ENCODE measurements around the gene PPP1R13B.

Gene PPP1R13B

DNA sequence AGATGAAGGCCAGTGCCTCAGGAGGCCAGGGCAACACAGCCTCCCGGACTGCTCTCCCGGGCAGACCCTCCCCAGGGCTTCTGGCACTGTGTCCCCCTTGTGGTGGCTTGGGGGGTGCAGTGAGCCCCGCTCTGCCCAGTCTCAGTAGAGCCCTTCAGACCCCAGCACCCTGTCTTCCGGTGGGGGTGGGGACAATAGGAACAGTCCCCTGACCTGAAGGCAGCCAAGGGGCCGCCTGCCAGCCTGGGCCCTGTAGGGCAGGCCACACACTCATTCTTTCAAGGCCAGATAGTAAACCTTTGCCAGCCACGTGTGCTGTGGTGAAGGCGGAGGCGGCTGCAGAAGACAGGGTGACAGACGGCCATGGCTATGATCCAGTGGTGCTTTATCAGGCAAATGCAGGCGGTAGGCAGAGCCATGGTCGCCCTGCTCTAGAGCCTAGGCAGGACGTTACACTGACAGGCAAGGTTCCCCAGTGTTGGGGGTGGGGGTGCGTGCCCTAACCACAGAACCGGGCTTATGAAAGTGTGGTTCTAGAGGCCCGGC lies 116.8 kb downstream of the PPP1R13B start:
- no peak for DNase-seq (ENCODE audit: low read depth in 2 of 2)

GRCh38 chr14:103729496-103730448 lies 117.6 kb downstream of the PPP1R13B start:
- no peak for DNase-seq (ENCODE audit: low read depth in 2 of 2)

DNA sequence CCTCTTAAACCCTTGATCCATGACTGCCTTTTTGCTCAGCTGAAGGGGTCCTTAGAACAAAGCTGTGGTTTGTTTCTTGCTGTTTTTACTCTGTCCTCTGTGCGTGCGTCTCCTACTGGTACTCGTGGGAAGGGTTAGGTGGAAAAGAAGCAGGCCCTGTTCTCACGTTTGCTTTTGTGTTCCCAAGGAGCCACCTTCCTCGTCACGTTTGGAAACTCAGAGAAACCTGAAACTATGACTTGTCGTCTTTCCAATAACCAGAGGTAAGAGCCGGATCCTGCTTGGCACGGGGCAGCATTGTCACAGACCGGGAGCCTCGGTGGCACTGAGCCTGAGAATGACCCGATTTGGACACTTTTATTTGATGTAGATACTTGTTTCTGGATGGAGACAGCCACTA lies 118.7 kb downstream of the PPP1R13B start:
- DNase-seq (ENCODE audit: low read depth in 2 of 2) = no peak

- no peak for DNase-seq (ENCODE audit: low read depth in 2 of 2)
Observed at GRCh38 chr14:103728141-103728540, 119.2 kb downstream of the PPP1R13B start.

DNA sequence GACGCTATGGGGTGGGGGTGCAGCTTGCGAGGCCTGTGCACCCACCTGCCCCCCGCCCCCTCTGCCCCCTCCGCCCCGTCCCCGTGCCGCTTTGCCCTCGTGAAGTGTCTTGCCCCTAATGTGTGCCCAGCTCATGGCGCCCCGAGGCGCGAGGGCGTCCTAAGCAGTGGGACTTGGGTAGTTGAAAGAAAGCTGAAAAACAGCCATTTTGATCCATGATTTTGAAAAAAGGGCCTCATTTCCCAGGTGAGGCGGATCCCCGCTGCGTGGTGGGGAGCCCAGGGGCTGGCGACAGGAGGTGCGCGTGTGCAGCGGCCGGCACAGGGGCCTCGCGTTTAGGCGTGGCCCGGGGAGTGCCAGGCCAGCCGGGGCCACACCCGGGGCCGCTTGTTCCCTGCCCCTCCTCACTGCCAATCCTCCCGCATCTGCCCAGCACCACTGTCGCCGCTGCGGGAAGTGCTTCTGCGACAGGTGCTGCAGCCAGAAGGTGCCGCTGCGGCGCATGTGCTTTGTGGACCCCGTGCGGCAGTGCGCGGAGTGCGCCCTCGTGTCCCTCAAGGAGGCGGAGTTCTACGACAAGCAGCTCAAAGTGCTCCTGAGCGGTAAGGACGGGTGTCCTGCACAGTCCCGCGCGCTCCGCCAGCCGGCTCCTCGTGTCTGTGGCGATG lies 119.9 kb downstream of the PPP1R13B start:
- no peak for DNase-seq (ENCODE audit: low read depth in 2 of 2)

GRCh38 chr14:103726474-103726873 lies 120.9 kb downstream of the PPP1R13B start:
- no peak for DNase-seq (ENCODE audit: low read depth in 2 of 2)

DNA sequence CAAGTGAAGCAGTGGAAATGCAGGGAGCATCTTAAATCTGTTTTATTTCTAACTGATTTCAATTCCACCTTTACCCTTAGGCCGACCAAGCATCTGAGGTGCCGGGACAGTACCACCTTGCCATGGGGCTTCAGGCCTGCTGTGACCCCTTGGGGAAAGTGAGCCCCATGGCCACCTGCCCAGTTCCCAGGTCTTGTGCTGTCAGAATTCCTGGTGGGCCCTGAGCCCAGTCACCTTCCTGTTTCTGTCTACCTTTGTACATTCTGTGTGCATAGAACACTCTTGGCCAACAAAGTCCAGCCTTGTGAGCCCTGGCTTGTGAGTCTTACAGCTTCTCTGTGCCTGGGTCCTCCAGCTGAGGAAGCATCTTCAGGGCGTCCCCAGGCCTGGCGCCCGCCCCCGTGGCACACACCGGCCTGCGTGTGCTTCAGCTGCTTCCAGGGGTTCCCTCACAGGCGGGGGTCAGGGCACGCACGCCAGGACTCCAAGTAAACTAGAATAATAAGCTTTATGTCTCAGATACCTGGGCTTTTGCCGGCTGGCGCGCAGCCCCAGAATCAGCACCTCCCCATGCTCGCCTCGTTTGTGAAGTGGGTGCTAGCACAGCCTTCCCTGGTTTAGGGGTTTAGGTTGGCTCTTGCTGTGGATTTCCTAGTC lies 121.5 kb downstream of the PPP1R13B start:
- DNase-seq (ENCODE audit: low read depth in 2 of 2) = no peak

DNA sequence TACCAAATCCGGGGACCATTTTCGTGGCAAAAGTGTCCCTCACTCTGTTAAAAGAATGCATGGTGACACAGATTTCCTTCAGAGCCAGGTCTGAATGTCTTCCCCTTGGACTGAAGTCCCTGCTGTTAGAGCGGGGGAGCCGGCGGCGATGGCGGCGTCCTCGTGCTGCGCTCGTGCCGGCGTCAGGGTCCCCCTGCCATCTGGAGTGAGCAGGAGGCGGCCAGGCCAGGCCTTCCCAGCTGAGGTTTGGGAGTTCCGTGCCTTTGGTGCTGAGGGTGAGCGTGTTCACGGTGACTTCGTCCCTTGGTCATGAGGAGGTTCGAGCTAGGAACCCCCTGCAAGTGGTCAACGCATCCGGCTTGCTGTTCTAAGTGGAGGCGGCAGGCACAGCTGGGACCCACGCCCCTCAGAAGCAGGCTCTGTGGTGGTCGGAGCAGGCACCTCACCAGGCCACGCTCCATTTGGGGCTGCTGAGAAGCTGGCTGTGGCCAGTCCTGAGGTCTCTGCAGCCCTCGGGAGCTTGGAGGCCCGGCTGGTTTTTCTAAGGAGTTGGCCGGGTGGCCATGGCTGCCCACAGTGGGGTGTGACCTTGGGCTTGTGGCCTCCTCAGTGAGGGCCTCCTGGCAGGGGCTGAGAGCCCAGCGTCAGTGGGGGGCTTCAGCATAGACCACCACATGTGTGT lies 122.2 kb downstream of the PPP1R13B start:
- DNase-seq (ENCODE audit: low read depth in 2 of 2) = no peak

DNA sequence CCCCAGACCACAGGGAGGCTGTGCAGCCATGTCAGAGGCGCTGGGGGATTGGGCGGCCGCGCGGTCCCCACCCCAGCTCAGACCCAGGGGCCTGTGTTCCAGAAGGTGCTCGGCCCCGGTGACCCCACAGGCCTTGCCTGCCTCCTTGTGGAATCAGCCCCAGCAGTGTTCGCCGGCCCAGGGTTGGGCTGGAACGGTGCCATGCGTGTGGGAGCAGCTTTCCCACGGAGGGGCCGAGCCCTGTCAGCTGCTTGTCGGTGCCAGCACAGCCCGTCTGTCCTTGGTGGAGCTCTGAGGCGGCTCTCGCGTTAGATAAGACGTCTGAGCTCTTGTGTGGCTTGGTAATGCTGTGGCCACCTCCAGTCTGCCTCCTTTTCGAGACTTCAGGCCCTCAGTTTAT lies 123.3 kb downstream of the PPP1R13B start:
- no peak for DNase-seq (ENCODE audit: low read depth in 2 of 2)

GRCh38 chr14:103723748-103724081 lies 123.7 kb downstream of the PPP1R13B start:
- no peak for DNase-seq (ENCODE audit: low read depth in 2 of 2)

DNA sequence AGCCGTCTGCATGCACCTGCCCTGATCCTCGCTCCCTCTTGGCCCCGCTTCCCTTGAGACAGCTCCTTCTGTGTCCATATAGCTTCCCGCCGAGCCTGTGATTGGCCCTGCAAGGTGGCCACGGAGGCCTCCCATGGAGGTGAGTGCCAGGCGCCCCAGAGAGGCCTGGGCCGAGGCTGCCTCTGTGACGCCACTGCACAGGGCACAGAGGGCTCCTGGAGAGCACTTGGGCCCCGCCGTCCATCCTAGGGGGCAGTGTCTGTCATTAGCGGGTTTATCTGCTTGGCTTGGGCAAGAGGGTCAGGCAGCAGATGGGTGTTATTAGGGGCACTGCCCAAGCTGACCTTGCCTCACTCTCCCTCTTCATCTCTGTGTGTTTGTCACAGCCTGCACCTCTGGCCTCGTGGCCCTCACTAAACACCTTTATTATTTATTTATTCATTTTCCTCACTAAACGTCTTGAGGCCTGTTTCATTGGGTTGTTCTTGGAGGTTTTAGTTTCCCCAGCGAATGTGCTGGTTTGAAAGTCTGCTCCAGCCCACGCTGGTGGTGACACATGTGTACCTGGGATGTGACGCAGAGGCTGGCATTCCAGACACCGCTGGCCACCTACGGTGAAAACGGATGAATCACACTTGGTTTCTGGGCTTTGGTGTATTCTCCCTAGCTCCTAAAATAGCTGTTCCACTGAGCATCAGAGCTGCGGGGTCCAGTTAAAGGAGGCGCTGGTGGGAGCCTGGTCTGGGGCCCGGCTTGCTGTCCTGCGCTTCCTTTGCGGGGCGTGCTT lies 125.8 kb downstream of the PPP1R13B start:
- no peak for DNase-seq (ENCODE audit: low read depth in 2 of 2)

DNA sequence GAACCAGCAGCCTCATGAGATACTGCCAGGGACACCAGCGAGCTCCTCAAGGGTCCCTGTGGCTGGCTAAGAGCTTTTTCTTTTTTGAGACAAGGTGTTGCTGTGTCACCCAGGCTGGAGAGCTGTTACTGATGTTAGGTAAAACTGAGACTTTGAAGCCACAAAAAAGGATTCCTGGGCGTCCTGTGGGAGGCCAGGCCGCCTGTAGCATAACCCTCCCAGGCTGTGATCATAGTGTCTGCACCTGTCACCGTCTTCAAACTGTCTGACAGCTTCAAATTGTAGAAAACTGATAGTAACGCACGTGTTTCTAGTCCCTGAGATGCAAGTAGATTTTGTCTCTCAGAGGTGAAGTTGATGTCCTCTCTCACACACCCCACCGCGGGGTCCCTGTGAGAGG lies 127.6 kb downstream of the PPP1R13B start:
- DNase-seq (ENCODE audit: low read depth in 2 of 2) = no peak

DNA sequence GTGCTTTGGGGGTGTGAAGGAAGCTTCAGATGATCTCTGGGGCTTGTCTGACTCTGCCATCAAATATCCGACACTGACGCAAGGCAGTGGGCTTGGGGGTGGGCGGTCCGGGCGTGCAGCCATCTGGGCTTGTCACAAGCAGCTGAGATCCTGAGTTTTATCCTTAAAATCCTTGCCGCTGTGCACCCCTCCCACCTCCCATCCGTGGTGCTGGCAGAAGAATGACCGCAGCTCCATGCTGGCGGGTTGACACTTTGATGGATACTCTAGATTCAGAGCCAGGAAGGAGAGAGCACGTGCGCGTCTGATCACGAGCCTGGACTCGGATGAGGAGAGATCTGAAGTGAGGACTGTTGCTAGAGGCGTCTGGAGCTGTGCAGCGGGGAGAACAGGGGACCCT lies 128.8 kb downstream of the PPP1R13B start:
- DNase-seq (ENCODE audit: low read depth in 2 of 2) = no peak

DNA sequence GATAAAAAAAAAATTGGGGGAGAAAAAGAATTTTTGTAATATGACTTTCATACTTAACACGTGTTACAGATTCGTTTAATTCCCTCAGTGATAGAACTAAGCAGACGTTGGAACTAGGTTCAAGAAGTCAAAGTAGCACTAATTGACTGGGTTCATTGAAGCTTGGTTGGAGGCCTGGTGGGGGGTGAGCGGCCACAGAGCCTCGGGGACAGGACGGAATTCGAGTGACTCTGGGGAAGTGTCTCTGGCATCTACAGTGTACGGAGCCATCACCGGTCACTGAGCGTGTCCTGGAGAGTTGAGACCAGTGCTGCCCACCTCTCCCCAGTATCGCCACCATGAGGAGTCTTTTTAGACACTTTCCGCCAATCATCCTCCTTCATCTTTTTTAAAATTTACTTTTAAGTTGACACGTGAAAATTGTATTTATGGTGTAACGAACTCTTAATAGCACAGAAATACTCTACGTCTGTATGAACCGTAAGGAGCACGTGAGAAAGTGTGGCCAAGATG lies 130.4 kb downstream of the PPP1R13B start:
- DNase-seq (ENCODE audit: low read depth in 2 of 2) = no peak

DNA sequence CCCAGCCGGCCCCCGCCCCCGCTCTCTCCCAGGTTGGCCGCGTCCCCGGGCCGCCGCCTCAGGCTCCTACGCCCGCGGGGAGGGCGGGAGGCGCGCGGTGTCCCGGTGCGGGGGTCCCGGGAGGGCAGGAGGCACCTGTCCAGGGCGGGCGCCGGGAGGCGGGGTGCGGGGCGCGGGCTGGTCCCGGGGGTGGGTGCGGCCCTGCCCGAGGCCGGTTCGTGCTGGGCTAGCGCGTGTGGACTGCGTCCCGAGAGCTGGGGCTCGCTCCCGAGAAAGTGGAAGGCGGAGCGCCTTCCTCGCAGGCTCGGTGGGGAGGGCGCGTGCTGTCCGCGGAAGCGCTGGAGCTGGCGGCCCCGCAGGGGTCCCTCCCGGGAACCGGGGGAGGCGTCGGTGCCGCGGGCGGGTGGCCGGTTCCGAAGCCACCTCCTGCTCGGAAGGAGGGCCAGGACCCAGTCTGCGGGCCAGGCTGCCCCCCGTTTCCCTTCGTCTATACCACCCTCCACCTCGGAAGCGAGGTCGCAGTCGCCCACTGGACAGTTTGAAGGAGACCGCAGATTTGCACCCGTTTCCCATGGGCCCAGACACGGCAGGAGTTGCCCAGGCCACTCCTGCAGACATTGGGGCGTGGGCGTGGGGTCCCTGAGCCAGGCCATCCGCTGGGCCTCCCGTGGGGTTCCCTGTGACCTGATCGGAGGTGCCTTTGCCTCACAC lies 131.1 kb downstream of the PPP1R13B start:
- no peak for DNase-seq (ENCODE audit: low read depth in 2 of 2)

- DNase-seq (ENCODE audit: low read depth in 2 of 2) = peak; percentile 99
Observed at GRCh38 chr14:103715052-103716000, 132.0 kb downstream of the PPP1R13B start, which contains the start of the genes XRCC3 and ZFYVE21. XRCC3 (minus strand) TSS chr14:103715451; CDS start chr14:103711087, 4,364 bp downstream. ZFYVE21 (plus strand) TSS chr14:103715810; CDS start chr14:103715842, 32 bp downstream.

- DNase-seq (ENCODE audit: low read depth in 2 of 2) = no peak
Observed at GRCh38 chr14:103714063-103714724, 133.2 kb downstream of the PPP1R13B start.

Data from stimulated activated CD8-positive, alpha-beta memory T cell treated with anti-CD3 and anti-CD28 coated beads, Interleukin-15, amount 100 ng/mL, for 4 hours (primary cell).